Embryonic facial prominence (tissue), 1 donor: ENCODE measurements around the gene FGF13.

ENCODE experiments used
- DNase-seq: peaks from one replicate; pipeline ENCODE4 v3.0.0-alpha.2; 2016; ENCODE audit errors: extremely low spot score

The FGF13 gene

GRCh38 chrX:138664016-138664415, 47.5 kb downstream of the FGF13 start:
- DNase-seq = no peak

- no peak for DNase-seq
These were observed 60.0 kb downstream of the FGF13 start for GRCh38 chrX:138651494-138651893.

DNA sequence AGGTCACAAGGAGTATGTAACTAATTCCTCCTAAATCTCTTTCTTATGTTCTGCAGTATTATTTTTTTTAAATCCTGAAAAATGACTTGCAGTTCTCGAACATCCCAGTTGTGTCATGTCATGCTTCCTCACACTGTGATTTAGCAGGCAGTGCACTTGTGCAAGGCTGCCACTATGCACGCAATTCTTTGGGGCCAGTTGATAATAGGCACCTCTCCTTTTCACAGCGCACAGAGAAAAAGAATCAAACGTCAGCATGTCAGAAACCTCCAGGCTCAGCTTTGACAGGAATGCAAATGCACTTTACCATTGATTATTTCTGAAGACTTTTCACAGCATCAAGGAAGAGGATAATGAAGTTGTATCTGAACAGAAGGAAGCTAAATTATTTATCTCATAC, 62.9 kb downstream of the FGF13 start:
- DNase-seq = no peak

DNA sequence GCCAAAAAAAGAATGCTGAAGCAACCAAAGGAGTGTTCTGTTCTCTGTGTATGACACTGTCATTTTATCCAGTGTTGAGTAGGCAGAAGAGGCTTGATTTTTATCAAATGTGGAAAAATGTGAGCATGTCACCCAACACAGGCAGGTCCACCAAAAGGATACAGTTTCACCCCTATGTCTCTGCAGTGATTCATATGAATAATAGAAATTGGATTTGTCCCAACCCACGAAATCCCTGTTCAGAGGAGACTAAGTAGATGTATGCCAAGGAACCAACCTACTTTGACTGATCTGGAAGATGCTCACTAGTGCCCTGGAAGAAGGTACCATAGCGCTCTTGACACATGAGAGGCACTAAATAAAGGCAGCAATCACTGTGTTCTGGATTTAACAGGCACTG, 72.5 kb downstream of the FGF13 start:
- DNase-seq = no peak
